Caco-2 (cell line): ENCODE measurements around the gene SBSN. TPM values are rescaled to one million over a fixed set of nuclear protein-coding genes. Genes with fewer than 3 reads are reported as not detected.
A peak's percentile ranks its signal among the peaks of the same experiment; 100 is the strongest.

ENCODE experiments used
- BruUV-seq: library from RNA; stranded (reverse); fragments of 400-500 nt; replicated peaks from 2 replicates; lab custom pipeline; 2021; lab: Mats Ljungman, UMichigan
- CTCF ChIA-PET: fragments of 300-600 bp; sonication (Branson Sonifier 250); formaldehyde crosslinking; loops from one replicate; lab custom pipeline; 2022; ENCODE audit warnings: antibody characterized with exemption; lab: Charles Lee
- POLR2A ChIA-PET: fragments of 300-600 bp; sonication (Branson Sonifier 250); formaldehyde crosslinking; loops from one replicate; lab custom pipeline; 2022; ENCODE audit warnings: antibody characterized with exemption; lab: Charles Lee
- DNase-seq, 2 experiments: peaks; one replicate each; pipeline versions ENCODE4 v3.0.0 to v3.0.0-alpha.2; 2020 to 2022
- H3K27me3 ChIP-seq: replicated peaks from 2 replicates; pipeline ENCODE4 v1.6.0; 2011; ENCODE audit warnings: low read length; ENCODE audit not compliant: control insufficient read depth, insufficient read depth
- H3K36me3 ChIP-seq: 2 replicates; pipeline ENCODE4 v1.5.1; 2011; ENCODE audit warnings: low read length; ENCODE audit not compliant: control insufficient read depth, insufficient read depth
- H3K4me1 ChIP-seq: fragments of 250-450 bp; sonication (Bioruptor Pico); 2 replicates; pipeline ENCODE4 v1.5.1; 2020; ENCODE audit warnings: mild to moderate bottlenecking
- H3K4me3 ChIP-seq: 2 replicates; pipeline ENCODE4 v1.5.1; 2011; ENCODE audit warnings: low read depth, mild to moderate bottlenecking, control low read depth, low read length
- H3K9me3 ChIP-seq: fragments of 250-450 bp; sonication (Bioruptor Pico); 2 replicates; pipeline ENCODE4 v1.5.1; 2020; ENCODE audit warnings: mild to moderate bottlenecking, moderate library complexity
- H3K27ac Mint-ChIP-seq: one replicate; pipeline ENCODE4 v1.8.0; 2022; ENCODE audit warnings: mixed read lengths; ENCODE audit not compliant: unreplicated experiment
- H3K27me3 Mint-ChIP-seq: one replicate; pipeline ENCODE4 v1.8.0; 2022; ENCODE audit warnings: mixed read lengths; ENCODE audit not compliant: insufficient read depth, unreplicated experiment
- H3K36me3 Mint-ChIP-seq: one replicate; pipeline ENCODE4 v1.8.0; 2022; ENCODE audit warnings: mild to moderate bottlenecking, mixed read lengths; ENCODE audit not compliant: insufficient read depth, unreplicated experiment
- H3K4me1 Mint-ChIP-seq: one replicate; pipeline ENCODE4 v1.8.0; 2022; ENCODE audit warnings: low read depth, mixed read lengths; ENCODE audit not compliant: unreplicated experiment
- H3K4me3 Mint-ChIP-seq: one replicate; pipeline ENCODE4 v1.8.0; 2022; ENCODE audit warnings: mild to moderate bottlenecking, moderate library complexity, mixed read lengths; ENCODE audit not compliant: unreplicated experiment
- H3K9me3 Mint-ChIP-seq: one replicate; pipeline ENCODE4 v1.8.0; 2022; ENCODE audit warnings: mixed read lengths; ENCODE audit not compliant: unreplicated experiment
- intact Hi-C: fragments of 100-400 bp; cut with micrococcal nuclease; formaldehyde crosslinking; loops from one replicate; pipeline ENCODE4 v1.10.0; 2022; ENCODE audit not compliant: unreplicated experiment
- total RNA-seq: library from RNA; stranded (reverse); gene quantifications from 2 replicates; pipeline ENCODE4 v1.2.3, GENCODE V29; 2022
- TF ChIP-seq, protein P1 (sequence below), 2 experiments: fragments of 200-600 bp in 1 of 2; IDR thresholded peaks; 1 replicate in 1 of 2; 2 replicates in 1 of 2; pipeline versions ENCODE4 v1.5.1 to v1.8.0; 2011 to 2022; ENCODE audit warnings: antibody characterized with exemption in 1 of 2, control low read depth in 1 of 2, inconsistent platforms in 1 of 2, low read depth in 1 of 2, low read length in 1 of 2, mild to moderate bottlenecking in 1 of 2, moderate library complexity in 1 of 2; ENCODE audit not compliant: insufficient read depth in 1 of 2, severe bottlenecking in 1 of 2, unreplicated experiment in 1 of 2

Gene SBSN
- total RNA-seq, 1 experiment from 2014 or later = not detected

DNA sequence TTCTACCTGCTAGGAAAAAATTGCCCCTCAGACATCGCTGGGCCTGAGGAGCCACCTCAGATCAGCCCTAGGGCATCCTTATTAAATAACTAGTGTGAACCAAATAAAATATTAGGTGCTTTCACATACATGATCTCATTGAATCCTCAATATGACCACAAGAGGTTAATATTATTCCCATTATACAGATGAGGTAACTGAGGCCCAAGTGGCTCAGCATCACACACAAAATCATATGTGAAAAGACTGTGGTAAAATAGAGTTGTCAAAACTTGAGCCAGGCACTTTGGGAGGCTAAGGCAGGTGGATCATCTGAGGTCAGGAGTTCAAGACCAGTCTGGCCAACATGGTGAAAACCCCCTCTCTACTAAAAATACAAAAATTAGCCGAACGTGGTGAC is 11.8 kb downstream of the SBSN start:
- no peak overlapping the region for H3K27ac Mint-ChIP-seq
- no TSS peak for BruUV-seq
- Histone ChIP-seq H3K36me3 (no peaks in the 10 kb centered on the region), H3K4me3 (no peak overlapping the region), H3K27me3 (no peaks in the 10 kb centered on the region), H3K9me3 (no peaks in the 10 kb centered on the region), H3K4me1 (no peaks in the 10 kb centered on the region)
- TF ChIP-seq, protein P1, sequence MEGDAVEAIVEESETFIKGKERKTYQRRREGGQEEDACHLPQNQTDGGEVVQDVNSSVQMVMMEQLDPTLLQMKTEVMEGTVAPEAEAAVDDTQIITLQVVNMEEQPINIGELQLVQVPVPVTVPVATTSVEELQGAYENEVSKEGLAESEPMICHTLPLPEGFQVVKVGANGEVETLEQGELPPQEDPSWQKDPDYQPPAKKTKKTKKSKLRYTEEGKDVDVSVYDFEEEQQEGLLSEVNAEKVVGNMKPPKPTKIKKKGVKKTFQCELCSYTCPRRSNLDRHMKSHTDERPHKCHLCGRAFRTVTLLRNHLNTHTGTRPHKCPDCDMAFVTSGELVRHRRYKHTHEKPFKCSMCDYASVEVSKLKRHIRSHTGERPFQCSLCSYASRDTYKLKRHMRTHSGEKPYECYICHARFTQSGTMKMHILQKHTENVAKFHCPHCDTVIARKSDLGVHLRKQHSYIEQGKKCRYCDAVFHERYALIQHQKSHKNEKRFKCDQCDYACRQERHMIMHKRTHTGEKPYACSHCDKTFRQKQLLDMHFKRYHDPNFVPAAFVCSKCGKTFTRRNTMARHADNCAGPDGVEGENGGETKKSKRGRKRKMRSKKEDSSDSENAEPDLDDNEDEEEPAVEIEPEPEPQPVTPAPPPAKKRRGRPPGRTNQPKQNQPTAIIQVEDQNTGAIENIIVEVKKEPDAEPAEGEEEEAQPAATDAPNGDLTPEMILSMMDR (IDR thresholded peaks at IDR 0.05; ENCODE audit: insufficient read depth in 1 of 2, low read depth in 1 of 2, low read length in 1 of 2, severe bottlenecking in 1 of 2, unreplicated experiment in 1 of 2) = no peak
- intact Hi-C loops = no loop called here
- POLR2A ChIA-PET = no interaction called here
- DNase-seq = no peak
- no peaks in the 10 kb centered on the region for H3K27me3 Mint-ChIP-seq
- H3K4me1 Mint-ChIP-seq = no peaks in the 10 kb centered on the region
- no peaks in the 10 kb centered on the region for H3K9me3 Mint-ChIP-seq
- CTCF ChIA-PET = no interaction called here
- H3K36me3 Mint-ChIP-seq = peaks cover 5% of the 10 kb centered on the region
- no peak overlapping the region for H3K4me3 Mint-ChIP-seq

DNA sequence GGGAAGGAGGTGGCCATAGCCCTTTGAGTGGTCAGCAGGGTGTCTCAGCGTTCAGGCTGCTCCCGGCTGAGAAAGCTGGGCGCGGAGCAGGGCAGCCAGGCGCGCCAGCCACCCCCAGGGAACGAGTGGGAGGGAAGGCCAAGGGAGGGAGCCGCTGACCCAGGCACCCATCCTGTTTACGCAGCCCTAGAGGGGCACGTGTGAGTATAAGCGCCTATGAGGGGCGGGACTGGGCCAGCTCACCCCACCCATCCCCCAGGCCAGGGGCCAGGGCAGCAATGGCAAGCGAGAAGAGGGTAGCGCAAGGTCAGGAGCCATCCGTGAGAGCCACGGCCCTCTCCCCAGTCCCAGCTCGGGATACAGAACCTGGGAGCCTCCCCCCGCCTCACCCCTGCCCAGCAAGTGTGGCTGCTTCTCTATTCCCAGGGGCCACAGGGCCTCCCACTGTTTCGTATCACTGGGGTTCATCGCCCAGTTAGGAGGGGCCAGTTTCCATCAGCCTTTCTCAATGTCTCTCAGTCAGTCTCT is 13.8 kb downstream of the SBSN start:
- Mint-ChIP-seq H3K36me3 (peaks cover 12% of the 10 kb centered on the region), H3K27ac (no peak overlapping the region), H3K4me3 (no peak overlapping the region), H3K27me3 (no peaks in the 10 kb centered on the region), H3K9me3 (no peaks in the 10 kb centered on the region), H3K4me1 (no peaks in the 10 kb centered on the region)
- BruUV-seq = no TSS peak
- Histone ChIP-seq H3K4me1 (0 out of 2 replicates have a peak, but pooled peaks cover 4% of the 10 kb centered on the region), H3K4me3 (no peak overlapping the region), H3K9me3 (no peaks in the 10 kb centered on the region), H3K36me3 (no peaks in the 10 kb centered on the region), H3K27me3 (no peaks in the 10 kb centered on the region)
- POLR2A ChIA-PET = no interaction called here
- CTCF ChIA-PET = interaction anchor here (0.7 kb wide), 1 partner anchor 831 kb away, joined by 3 read pairs; no protein-coding TSS in a partner anchor
- DNase-seq = no peak
- TF ChIP-seq, protein P1 (IDR thresholded peaks at IDR 0.05; ENCODE audit: insufficient read depth in 1 of 2, low read depth in 1 of 2, low read length in 1 of 2, severe bottlenecking in 1 of 2, unreplicated experiment in 1 of 2) = no peak
- intact Hi-C loops = no loop called here

- POLR2A ChIA-PET = no interaction called here
- Histone ChIP-seq H3K36me3 (no peaks in the 10 kb centered on the region), H3K4me3 (no peak within 1 kb of the TSS), H3K4me1 (0 out of 2 replicates have a peak, but pooled peaks cover 4% of the 10 kb centered on the region), H3K27me3 (no peaks in the 10 kb centered on the region), H3K9me3 (no peaks in the 10 kb centered on the region)
- no peaks in the 10 kb centered on the region for H3K4me1 Mint-ChIP-seq
- H3K27ac Mint-ChIP-seq = no peak within 1 kb of the TSS
- peaks cover 13% of the 10 kb centered on the region for H3K36me3 Mint-ChIP-seq
- BruUV-seq = no TSS peak
- H3K27me3 Mint-ChIP-seq = no peaks in the 10 kb centered on the region
- DNase-seq = peak in 1 of 2 experiments; percentile 37
- no peak within 1 kb of the TSS for H3K4me3 Mint-ChIP-seq
- intact Hi-C loops = no loop called here
- H3K9me3 Mint-ChIP-seq = no peaks in the 10 kb centered on the region
- CTCF ChIA-PET = no interaction called here
- TF ChIP-seq, protein P1 (IDR thresholded peaks at IDR 0.05; ENCODE audit: insufficient read depth in 1 of 2, low read depth in 1 of 2, low read length in 1 of 2, severe bottlenecking in 1 of 2, unreplicated experiment in 1 of 2) = peak in 1 of 2 experiments; percentile 22
Observed at GRCh38 chr19:35513628-35514281, 14.4 kb downstream of the SBSN start, which contains the start of gene DMKN. TSS of gene DMKN (minus strand) at chr19:35513649. CDS start at chr19:35513475, 174 bp downstream.
